Frontal cortex (tissue), 4 donors: ENCODE results near the gene LNPEP. TPM values are rescaled to one million over a fixed set of nuclear protein-coding genes. Genes with fewer than 3 reads are reported as not detected.

ENCODE experiments used
- DNase-seq, 2 donors: peaks; one replicate each; pipeline ENCODE4 v3.0.0; 2012; ENCODE audit warnings: low spot score in 2 of 2
- FAIRE-seq: peaks from 2 replicates; lab custom pipeline; 2012; peaks lifted over from hg19 to GRCh38; lab: Jason Lieb, UNC
- total RNA-seq: library from RNA; depleted of rRNA; stranded (reverse); fragments of >200 nt; gene quantifications from one replicate; pipeline ENCODE4 v1.2.3, GENCODE V29; 2014
- donor health status: control.
- donor health status: control.
- donor health status: control.

The LNPEP gene
- total RNA-seq, 1 donor from 2014 or later = 49.7 TPM

- no peak for FAIRE-seq
- DNase-seq = no peak
Measured at GRCh38 chr5:96991708-96992107, 55.8 kb downstream of the LNPEP start.

GRCh38 chr5:96993760-96994159, 57.9 kb downstream of the LNPEP start:
- no peak for DNase-seq
- no peak for FAIRE-seq

DNA sequence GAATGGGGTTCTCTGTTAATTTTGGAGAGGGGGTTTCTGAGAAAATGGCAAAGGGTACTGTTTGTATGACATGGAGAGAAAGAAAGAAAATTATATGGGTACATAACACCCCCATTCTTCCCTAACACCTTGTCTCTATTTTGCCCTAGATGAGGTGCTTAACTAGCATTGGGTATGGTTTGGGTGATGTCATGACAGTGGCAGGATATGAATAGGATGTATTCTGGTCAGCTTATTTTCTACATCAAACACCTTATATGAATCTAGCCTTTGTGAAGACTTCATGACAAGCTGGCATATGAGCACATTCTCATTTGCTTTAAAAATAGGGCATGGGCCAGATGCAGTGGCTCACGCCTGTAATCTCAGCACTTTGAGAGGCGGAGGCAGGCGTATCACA, 58.6 kb downstream of the LNPEP start:
- FAIRE-seq (no peak), DNase-seq (no peak)

- DNase-seq = no peak
- FAIRE-seq = no peak
Measured at GRCh38 chr5:96995419-96995818, 59.5 kb downstream of the LNPEP start.

GRCh38 chr5:96997265-96997859, 61.5 kb downstream of the LNPEP start:
- DNase-seq (peak; percentile 1 to 2), FAIRE-seq (peak; percentile 84)

GRCh38 chr5:96999856-97000255, 64.0 kb downstream of the LNPEP start:
- DNase-seq (no peak), FAIRE-seq (no peak)

GRCh38 chr5:97000391-97000790, 64.5 kb downstream of the LNPEP start:
- FAIRE-seq (no peak), DNase-seq (no peak)

- no peak for DNase-seq
- FAIRE-seq = no peak
Measured at GRCh38 chr5:97002983-97003382, 67.1 kb downstream of the LNPEP start.

DNA sequence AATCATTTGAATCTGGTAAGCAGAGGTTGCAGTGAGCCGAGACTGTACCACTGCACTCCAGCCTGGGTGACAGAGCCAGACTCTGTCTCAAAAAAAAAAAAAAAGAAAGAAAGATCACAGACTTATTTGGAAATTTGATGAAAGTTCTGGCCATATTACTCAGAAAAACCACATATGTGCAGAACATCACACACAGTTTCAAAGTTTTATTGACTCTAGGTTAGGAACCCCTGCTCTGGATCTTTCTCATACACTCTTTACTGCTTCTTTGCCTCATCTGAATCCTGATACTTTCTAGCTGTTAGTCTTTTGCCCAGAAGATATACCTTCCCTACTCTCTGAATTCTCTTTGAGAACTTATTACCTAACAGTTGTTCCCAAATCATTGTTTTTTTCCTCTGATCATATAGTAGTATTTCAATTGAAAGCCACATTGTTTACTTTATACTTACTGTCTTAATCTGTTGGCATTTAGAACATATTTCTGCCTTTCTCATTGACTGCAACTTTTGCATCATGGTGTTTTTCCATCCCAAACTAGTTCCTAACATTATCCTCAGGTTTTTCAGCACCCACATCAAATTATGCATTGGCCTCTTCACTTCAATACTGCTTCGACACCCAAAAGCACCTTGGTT, 68.7 kb downstream of the LNPEP start:
- FAIRE-seq (no peak), DNase-seq (no peak)

DNA sequence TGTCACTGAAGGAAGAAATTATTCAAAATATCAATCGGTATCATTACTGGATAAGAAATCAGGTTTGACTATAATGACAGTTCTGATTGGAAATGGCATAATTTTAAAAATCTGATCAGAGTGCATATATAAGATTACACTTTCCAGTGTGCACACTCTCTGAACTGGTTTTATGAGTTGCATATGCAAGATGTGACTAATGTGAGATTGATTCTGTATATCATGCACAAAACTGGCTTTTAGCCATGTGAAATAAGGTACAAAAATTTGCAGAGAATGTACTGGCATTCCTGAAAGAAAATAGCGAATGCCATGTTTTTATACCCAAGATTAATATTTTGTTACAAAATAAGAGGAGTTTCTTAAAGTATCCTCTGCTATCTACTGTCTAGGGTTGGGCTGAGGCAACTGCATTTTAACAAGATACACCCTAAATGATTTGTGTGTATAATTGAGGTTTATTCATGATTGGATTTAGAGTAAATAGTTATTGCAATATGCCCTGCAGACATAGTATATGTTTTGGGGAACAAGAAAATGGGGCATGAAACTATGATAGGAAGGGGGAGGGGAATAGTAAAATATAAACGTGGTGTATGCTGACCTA, 70.7 kb downstream of the LNPEP start:
- FAIRE-seq = no peak
- DNase-seq = no peak

GRCh38 chr5:97009212-97009898, 73.5 kb downstream of the LNPEP start:
- DNase-seq (peak in 1 of 2 donors; percentile 1), FAIRE-seq (no peak)

GRCh38 chr5:97009921-97010320, 74.0 kb downstream of the LNPEP start:
- no peak for DNase-seq
- no peak for FAIRE-seq

GRCh38 chr5:97010606-97011005, 74.7 kb downstream of the LNPEP start:
- no peak for DNase-seq
- no peak for FAIRE-seq

DNA sequence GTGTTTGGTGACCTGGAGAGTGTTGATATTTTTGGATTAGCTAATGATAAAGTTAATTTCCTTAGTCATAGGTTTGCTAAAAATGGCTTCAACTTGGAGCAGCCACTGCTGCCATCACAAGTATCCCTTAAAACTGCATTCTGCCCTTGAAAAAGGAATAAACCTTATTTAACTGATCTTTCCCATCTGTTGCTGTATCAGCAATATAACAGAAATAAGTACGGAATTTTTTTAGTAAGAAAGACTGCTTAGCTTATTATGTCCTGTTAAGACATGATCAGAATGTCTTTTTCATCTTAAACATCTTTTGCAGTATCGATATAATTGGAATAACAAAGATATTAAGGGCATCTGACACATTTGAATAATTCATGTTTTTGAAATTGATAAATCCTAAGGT, 75.7 kb downstream of the LNPEP start:
- DNase-seq (no peak), FAIRE-seq (no peak)

DNA sequence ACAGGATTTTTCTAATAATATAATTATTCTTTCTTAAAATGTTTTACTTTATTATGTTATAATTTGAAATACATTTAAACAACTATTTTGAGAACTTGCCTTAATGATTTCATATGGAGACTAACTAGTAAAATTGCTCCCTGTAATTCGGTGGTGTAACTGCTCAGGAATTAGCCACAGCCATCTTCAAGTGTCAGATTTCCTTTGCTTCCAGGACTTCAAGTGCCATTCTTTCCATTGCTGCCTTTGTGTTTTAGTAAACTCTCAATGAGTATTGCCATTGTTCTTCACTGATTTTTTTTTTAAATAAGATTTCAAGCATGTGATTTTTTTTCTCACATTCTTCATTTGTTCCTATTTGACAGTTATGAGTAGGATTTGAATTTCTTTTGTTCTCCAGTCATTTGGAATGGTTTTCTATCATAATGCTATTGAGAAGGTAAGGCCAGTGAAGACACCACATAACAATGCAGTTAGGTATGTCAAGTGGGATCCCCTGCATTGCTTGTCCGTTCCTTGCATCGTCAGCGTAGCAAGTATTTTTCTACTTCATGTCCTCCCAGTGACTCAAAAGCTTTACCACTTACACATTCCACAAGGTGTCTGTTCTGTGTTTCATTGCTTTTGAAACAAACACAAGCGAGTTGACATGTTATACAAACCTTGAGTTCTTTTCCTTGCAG, 83.7 kb downstream of the LNPEP start:
- DNase-seq (no peak), FAIRE-seq (no peak)

- DNase-seq (no peak), FAIRE-seq (no peak)
Measured at GRCh38 chr5:97021416-97021815, 85.5 kb downstream of the LNPEP start.

GRCh38 chr5:97022898-97023297, 87.0 kb downstream of the LNPEP start:
- FAIRE-seq (no peak), DNase-seq (no peak)

- FAIRE-seq (no peak), DNase-seq (no peak)
Measured at GRCh38 chr5:97026721-97027120, 90.8 kb downstream of the LNPEP start.

GRCh38 chr5:97037819-97038218, 101.9 kb downstream of the LNPEP start:
- no peak for FAIRE-seq
- DNase-seq = no peak

DNA sequence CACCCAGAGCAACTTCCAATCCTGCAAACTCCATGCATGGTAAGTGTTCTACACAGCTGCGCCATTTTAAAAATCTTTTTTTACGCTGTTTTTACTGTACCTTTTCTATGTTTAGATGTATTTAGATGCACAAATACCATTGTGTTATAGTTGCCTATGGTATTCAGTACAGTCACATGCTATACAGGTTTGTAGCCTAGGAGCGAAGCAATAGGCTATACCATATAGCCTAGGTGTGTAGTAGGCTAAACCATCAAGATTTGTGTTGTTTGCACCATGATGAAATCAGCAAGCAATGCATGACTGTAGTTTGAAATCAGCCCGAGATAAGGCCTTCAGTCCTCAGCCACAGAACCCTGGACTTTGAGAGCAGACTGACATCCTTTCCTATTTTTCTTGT, 105.4 kb downstream of the LNPEP start:
- DNase-seq = no peak
- FAIRE-seq = no peak
